IPS-18a (cell line): ENCODE results near the gene POMP.
A peak's percentile ranks its signal among the peaks of the same experiment; 100 is the strongest.

Experiments used
- H3K27ac ChIP-seq: one replicate; pipeline ENCODE4 v1.5.1; 2013; ENCODE audit warnings: low read length
- H3K27me3 ChIP-seq: one replicate; pipeline ENCODE4 v1.6.1; 2013; ENCODE audit warnings: mild to moderate bottlenecking, low read length; ENCODE audit not compliant: control insufficient read depth, insufficient read depth
- H3K36me3 ChIP-seq: one replicate; pipeline ENCODE4 v1.6.1; 2013; ENCODE audit warnings: low read depth, low read length; ENCODE audit not compliant: control insufficient read depth
- H3K4me1 ChIP-seq: one replicate; pipeline ENCODE4 v1.6.1; 2013; ENCODE audit warnings: low read depth, low read length; ENCODE audit not compliant: control insufficient read depth
- H3K4me3 ChIP-seq: one replicate; pipeline ENCODE4 v1.5.1; 2013; ENCODE audit warnings: low read length
- H3K9ac ChIP-seq: one replicate; pipeline ENCODE4 v1.6.1; 2013; ENCODE audit warnings: mild to moderate bottlenecking, low read length, moderate library complexity
- H3K9me3 ChIP-seq: one replicate; pipeline ENCODE4 v1.6.1; 2013; ENCODE audit warnings: low read depth, low read length; ENCODE audit not compliant: control insufficient read depth

The POMP gene

DNA sequence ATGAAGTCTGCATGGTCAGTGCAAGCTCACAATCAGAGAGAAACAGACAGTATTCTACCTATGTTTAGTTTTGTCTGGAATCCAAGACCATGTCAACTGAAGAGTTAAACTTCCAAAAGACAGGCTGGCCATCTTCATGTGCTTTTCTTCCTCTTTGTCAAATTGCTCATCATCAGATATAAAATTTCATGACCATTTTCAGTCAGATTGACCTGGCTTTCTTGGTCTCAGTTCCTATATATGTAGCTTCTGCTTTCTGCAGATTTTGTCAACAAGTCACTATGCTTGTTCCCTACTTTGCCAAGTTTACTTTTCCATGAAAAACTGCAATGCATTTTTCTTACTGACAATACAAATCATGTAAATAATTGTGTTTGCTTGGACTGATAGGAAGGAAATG is 46.0 kb downstream of the POMP start:
- no peaks in the 10 kb centered on the region for H3K27me3 ChIP-seq
- no peak overlapping the region for H3K9ac ChIP-seq
- no peaks in the 10 kb centered on the region for H3K4me1 ChIP-seq
- no peak overlapping the region for H3K4me3 ChIP-seq
- no peak overlapping the region for H3K27ac ChIP-seq
- H3K36me3 ChIP-seq, result no peaks in the 10 kb centered on the region
- no peaks in the 10 kb centered on the region for H3K9me3 ChIP-seq

- Histone ChIP-seq H3K27ac (no peak overlapping the region), H3K9me3 (no peaks in the 10 kb centered on the region), H3K36me3 (no peaks in the 10 kb centered on the region), H3K4me3 (no peak overlapping the region), H3K4me1 (no peaks in the 10 kb centered on the region), H3K27me3 (no peaks in the 10 kb centered on the region), H3K9ac (no peak overlapping the region)
Observed at GRCh38 chr13:28705461-28706083, 46.6 kb downstream of the POMP start.

GRCh38 chr13:28707629-28708427 is 48.9 kb downstream of the POMP start:
- H3K4me1 ChIP-seq, result no peaks in the 10 kb centered on the region
- no peaks in the 10 kb centered on the region for H3K36me3 ChIP-seq
- H3K4me3 ChIP-seq, result no peak overlapping the region
- H3K9ac ChIP-seq, result no peak overlapping the region
- no peak overlapping the region for H3K27ac ChIP-seq
- H3K27me3 ChIP-seq, result no peaks in the 10 kb centered on the region
- no peaks in the 10 kb centered on the region for H3K9me3 ChIP-seq

- H3K9me3 ChIP-seq, result no peaks in the 10 kb centered on the region
- H3K9ac ChIP-seq, result no peak overlapping the region
- no peaks in the 10 kb centered on the region for H3K27me3 ChIP-seq
- no peaks in the 10 kb centered on the region for H3K4me1 ChIP-seq
- no peak overlapping the region for H3K4me3 ChIP-seq
- H3K36me3 ChIP-seq, result no peaks in the 10 kb centered on the region
- no peak overlapping the region for H3K27ac ChIP-seq
Observed at GRCh38 chr13:28710161-28710560, 51.2 kb downstream of the POMP start.

- H3K27me3 ChIP-seq, result peaks cover 28% of the 10 kb centered on the region
- H3K36me3 ChIP-seq, result no peaks in the 10 kb centered on the region
- H3K4me1 ChIP-seq, result peaks cover 3% of the 10 kb centered on the region
- H3K4me3 ChIP-seq, result no peak overlapping the region
- no peak overlapping the region for H3K27ac ChIP-seq
- no peaks in the 10 kb centered on the region for H3K9me3 ChIP-seq
- no peak overlapping the region for H3K9ac ChIP-seq
Observed at GRCh38 chr13:28714651-28715050, 55.7 kb downstream of the POMP start.

- H3K9ac ChIP-seq, result no peak overlapping the region
- H3K9me3 ChIP-seq, result no peaks in the 10 kb centered on the region
- H3K27ac ChIP-seq, result no peak overlapping the region
- H3K27me3 ChIP-seq, result peaks cover 33% of the 10 kb centered on the region
- H3K4me3 ChIP-seq, result no peak overlapping the region
- peaks cover 3% of the 10 kb centered on the region for H3K4me1 ChIP-seq
- no peaks in the 10 kb centered on the region for H3K36me3 ChIP-seq
Observed at GRCh38 chr13:28716511-28716910, 57.6 kb downstream of the POMP start.

GRCh38 chr13:28717170-28717569 is 58.2 kb downstream of the POMP start:
- H3K4me1 ChIP-seq, result peaks cover 3% of the 10 kb centered on the region
- no peak overlapping the region for H3K27ac ChIP-seq
- peaks cover 33% of the 10 kb centered on the region for H3K27me3 ChIP-seq
- H3K9me3 ChIP-seq, result no peaks in the 10 kb centered on the region
- no peaks in the 10 kb centered on the region for H3K36me3 ChIP-seq
- no peak overlapping the region for H3K4me3 ChIP-seq
- H3K9ac ChIP-seq, result no peak overlapping the region

DNA sequence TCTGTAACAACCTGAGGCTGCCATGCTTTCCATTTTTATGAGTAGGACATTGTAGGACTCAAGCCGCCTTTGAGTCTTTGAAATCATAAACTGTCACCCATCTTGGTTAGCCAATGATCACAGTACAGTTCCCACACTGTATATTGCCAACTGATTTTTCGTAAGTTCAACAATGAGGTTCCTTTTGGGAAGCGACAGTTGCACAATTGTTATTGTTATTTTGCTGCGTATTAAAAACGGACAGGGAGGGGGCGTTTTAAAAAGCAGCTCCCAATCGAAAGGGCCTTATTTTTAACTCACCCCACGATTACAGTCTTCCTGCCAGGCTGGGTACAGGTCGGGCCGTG is 59.2 kb downstream of the POMP start:
- Histone ChIP-seq H3K27me3 (peaks cover 33% of the 10 kb centered on the region), H3K27ac (no peak overlapping the region), H3K9me3 (no peaks in the 10 kb centered on the region), H3K4me3 (peak overlapping the region; percentile 82), H3K36me3 (no peaks in the 10 kb centered on the region), H3K4me1 (peaks cover 3% of the 10 kb centered on the region), H3K9ac (no peak overlapping the region)

DNA sequence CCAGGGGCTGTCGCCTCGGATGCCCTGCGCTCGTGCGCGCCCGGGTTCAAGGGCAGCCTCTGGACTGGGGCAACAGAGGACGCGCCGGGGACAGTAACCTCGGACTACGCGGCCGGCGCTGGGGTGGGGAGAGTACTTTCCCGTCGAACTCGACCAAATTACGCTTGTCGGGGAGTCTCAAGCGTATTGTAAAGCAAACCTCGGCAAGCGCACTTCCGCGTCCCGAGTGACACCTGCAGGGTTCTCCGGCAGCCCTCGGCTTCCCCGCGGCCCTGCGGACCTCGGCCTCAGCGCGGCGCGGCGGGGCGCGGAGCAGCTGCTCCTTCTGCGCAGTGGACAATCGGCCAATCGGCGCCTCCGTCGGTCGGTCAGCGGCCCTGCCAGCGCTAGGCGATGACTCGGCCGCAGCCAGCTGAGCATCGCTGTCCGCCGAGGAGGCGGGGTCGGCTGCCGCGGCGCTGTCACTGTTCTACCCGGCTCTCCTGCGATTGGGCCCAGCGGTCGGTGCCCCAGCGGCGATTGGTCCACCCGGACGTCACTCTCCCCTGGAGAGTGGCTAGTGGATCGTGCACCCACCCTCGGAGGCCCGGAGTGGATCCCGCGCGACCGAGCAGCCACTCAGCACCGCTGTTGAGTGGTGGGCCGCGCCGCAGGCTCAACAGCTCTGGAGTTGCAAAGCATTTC is 59.8 kb downstream of the POMP start, which contains the start of gene SLC46A3:
Gene SLC46A3 (minus strand): TSS at position 428 of the 684 bp plus-strand sequence. CDS start 972 bp downstream, outside the sequence.
- no peaks in the 10 kb centered on the region for H3K36me3 ChIP-seq
- no peaks in the 10 kb centered on the region for H3K9me3 ChIP-seq
- H3K27ac ChIP-seq, result no peak within 1 kb of the TSS
- H3K4me3 ChIP-seq, result peak within 1 kb of the TSS; percentile 82
- peak within 1 kb of the TSS; percentile 9 for H3K9ac ChIP-seq
- H3K4me1 ChIP-seq, result peaks cover 3% of the 10 kb centered on the region
- peaks cover 33% of the 10 kb centered on the region for H3K27me3 ChIP-seq

GRCh38 chr13:28719227-28720055 is 60.5 kb downstream of the POMP start:
- Histone ChIP-seq H3K9me3 (no peaks in the 10 kb centered on the region), H3K4me1 (peaks cover 3% of the 10 kb centered on the region), H3K9ac (peak overlapping the region; percentile 9), H3K27me3 (peaks cover 33% of the 10 kb centered on the region), H3K4me3 (peak overlapping the region; percentile 82), H3K36me3 (no peaks in the 10 kb centered on the region), H3K27ac (no peak overlapping the region)

- Histone ChIP-seq H3K27me3 (peaks cover 10% of the 10 kb centered on the region), H3K9me3 (no peaks in the 10 kb centered on the region), H3K9ac (no peak overlapping the region), H3K4me1 (peaks cover 3% of the 10 kb centered on the region), H3K4me3 (no peak overlapping the region), H3K36me3 (no peaks in the 10 kb centered on the region), H3K27ac (no peak overlapping the region)
Observed at GRCh38 chr13:28723806-28724205, 64.9 kb downstream of the POMP start.
